ENCODE results near the gene DUSP23. TPM values are rescaled to one million over a fixed set of nuclear protein-coding genes. Genes with fewer than 3 reads are reported as not detected.

The DUSP23 gene
- total RNA-seq, 1 donor from 2014 or later, result 24.0 TPM

DNA sequence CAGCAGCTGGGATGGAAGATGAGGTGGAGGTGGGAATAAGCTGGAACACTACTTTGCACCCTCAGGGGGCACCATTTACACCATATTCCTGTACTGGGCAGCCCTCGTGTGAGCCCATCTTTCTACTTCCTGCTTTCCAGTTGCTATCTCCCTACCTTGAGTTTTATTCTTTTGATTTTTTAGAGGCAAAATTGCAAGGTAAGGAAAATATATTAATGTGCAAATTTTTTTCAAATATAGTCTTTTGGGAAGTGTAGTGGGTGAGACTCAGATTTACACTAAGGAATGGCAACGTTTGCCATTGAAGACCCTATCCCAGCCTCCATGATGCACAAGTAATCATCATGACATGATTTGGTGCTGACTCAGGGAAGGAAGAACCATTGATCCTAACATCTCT, 31.1 kb upstream of the DUSP23 start:
- Mint-ChIP-seq H3K27me3 (no peaks in the 10 kb centered on the region), H3K4me3 (no peak overlapping the region), H3K9me3 (no peaks in the 10 kb centered on the region), H3K36me3 (no peaks in the 10 kb centered on the region), H3K4me1 (ENCODE audit: unreplicated experiment) (no peaks in the 10 kb centered on the region), H3K27ac (no peak overlapping the region)
- no peak for DNase-seq (ENCODE audit: extremely low spot score, unreplicated experiment)
- TF ChIP-seq, protein P1, sequence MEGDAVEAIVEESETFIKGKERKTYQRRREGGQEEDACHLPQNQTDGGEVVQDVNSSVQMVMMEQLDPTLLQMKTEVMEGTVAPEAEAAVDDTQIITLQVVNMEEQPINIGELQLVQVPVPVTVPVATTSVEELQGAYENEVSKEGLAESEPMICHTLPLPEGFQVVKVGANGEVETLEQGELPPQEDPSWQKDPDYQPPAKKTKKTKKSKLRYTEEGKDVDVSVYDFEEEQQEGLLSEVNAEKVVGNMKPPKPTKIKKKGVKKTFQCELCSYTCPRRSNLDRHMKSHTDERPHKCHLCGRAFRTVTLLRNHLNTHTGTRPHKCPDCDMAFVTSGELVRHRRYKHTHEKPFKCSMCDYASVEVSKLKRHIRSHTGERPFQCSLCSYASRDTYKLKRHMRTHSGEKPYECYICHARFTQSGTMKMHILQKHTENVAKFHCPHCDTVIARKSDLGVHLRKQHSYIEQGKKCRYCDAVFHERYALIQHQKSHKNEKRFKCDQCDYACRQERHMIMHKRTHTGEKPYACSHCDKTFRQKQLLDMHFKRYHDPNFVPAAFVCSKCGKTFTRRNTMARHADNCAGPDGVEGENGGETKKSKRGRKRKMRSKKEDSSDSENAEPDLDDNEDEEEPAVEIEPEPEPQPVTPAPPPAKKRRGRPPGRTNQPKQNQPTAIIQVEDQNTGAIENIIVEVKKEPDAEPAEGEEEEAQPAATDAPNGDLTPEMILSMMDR (conservative IDR thresholded peaks at IDR 0.05), result no peak

DNA sequence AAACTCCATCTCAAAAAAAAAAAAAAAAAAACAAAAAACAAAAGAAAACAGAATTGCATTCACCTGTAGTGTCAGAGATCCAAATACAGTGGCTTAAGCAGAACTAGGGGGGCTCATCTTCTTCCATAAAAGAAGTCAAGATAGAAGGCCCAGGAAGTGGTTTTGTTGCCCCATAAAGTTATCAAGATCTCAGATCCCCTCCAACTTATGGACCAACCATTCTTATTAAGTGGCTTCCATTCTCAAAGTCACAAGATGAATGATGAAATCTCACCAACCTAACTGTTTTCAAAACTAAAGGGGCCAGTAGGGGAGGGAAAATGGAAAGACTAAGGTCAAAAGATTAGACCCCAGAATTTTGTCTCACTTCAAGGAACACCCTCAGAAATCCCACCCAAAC, 30.1 kb upstream of the DUSP23 start:
- no peaks in the 10 kb centered on the region for H3K36me3 Mint-ChIP-seq
- TF ChIP-seq, protein P1 (conservative IDR thresholded peaks at IDR 0.05), result no peak
- peaks cover under 1% of the 10 kb centered on the region for H3K27me3 Mint-ChIP-seq
- DNase-seq (ENCODE audit: extremely low spot score, unreplicated experiment), result no peak
- no peaks in the 10 kb centered on the region for H3K9me3 Mint-ChIP-seq
- no peaks in the 10 kb centered on the region for H3K4me1 Mint-ChIP-seq (ENCODE audit: unreplicated experiment)
- no peak overlapping the region for H3K27ac Mint-ChIP-seq
- H3K4me3 Mint-ChIP-seq, result no peak overlapping the region

DNA sequence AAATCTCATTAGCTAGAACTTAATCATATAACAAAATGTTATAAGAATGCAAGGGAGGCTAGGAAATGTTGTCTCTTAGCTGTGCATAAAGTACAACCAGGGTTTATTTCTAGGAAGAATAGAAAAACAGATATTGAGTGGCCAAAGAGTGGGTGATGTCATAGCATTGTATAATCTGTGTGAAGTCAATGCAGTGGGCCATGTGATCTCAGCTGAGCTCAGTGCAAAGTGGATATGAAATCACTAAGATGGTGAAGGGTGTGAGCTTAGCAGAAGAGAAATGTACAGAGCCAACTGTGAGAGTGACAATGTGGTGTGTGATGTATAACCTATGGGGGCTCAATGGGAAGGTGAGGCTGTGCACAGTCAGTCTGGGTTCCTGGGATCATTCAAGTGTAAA, 29.7 kb upstream of the DUSP23 start:
- H3K27me3 Mint-ChIP-seq, result peaks cover 3% of the 10 kb centered on the region
- H3K9me3 Mint-ChIP-seq, result no peaks in the 10 kb centered on the region
- H3K4me1 Mint-ChIP-seq (ENCODE audit: unreplicated experiment), result no peaks in the 10 kb centered on the region
- no peak overlapping the region for H3K27ac Mint-ChIP-seq
- no peak overlapping the region for H3K4me3 Mint-ChIP-seq
- DNase-seq (ENCODE audit: extremely low spot score, unreplicated experiment), result no peak
- TF ChIP-seq, protein P1 (conservative IDR thresholded peaks at IDR 0.05), result no peak
- H3K36me3 Mint-ChIP-seq, result no peaks in the 10 kb centered on the region

DNA sequence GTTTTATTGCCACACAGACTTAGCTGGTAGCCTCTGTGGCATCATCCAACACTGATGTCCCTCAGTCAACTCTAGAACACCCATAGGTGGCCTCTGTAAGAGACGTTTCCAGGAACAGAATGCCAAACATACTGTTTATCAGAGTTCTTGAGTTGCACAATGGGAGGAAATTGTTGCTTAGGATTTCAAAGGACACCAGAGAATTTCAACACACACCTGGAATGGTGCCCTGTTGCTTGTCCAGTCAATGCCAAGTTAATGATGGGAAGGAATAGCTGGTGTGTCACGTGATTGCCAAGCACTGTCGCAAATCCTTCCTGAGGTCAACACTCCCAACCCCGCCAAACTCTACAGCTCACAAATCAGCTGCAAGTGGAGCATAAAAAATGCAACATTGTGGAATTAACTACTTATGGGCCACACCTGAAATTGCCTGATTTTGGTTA, 28.6 kb upstream of the DUSP23 start:
- Mint-ChIP-seq H3K4me3 (no peak overlapping the region), H3K9me3 (no peaks in the 10 kb centered on the region), H3K36me3 (no peaks in the 10 kb centered on the region), H3K27me3 (peaks cover 3% of the 10 kb centered on the region), H3K27ac (no peak overlapping the region), H3K4me1 (ENCODE audit: unreplicated experiment) (no peaks in the 10 kb centered on the region)
- TF ChIP-seq, protein P1 (conservative IDR thresholded peaks at IDR 0.05), result no peak
- no peak for DNase-seq (ENCODE audit: extremely low spot score, unreplicated experiment)

DNA sequence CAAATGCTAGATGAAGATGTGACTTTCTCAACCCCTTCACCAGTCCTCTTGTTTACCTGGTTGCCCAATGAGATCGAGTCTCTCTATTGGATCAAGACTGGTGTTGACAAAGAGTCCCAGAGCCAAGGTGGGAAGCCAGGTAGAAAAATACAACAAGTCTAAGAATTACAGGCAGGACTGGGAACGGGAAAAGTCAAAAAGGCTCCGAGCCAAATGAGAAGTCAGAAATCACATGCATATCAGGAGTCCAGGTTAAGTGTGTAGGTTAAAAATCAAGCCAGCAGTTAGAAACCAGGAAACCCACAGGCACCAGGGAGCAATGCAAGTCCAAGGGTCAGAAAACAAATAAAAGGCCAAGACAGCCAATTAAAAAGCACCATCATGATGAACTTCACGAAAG, 27.4 kb upstream of the DUSP23 start:
- TF ChIP-seq, protein P1 (conservative IDR thresholded peaks at IDR 0.05), result no peak
- no peak overlapping the region for H3K4me3 Mint-ChIP-seq
- H3K27ac Mint-ChIP-seq, result no peak overlapping the region
- H3K27me3 Mint-ChIP-seq, result peaks cover 3% of the 10 kb centered on the region
- H3K9me3 Mint-ChIP-seq, result no peaks in the 10 kb centered on the region
- no peak for DNase-seq (ENCODE audit: extremely low spot score, unreplicated experiment)
- no peaks in the 10 kb centered on the region for H3K4me1 Mint-ChIP-seq (ENCODE audit: unreplicated experiment)
- H3K36me3 Mint-ChIP-seq, result no peaks in the 10 kb centered on the region

DNA sequence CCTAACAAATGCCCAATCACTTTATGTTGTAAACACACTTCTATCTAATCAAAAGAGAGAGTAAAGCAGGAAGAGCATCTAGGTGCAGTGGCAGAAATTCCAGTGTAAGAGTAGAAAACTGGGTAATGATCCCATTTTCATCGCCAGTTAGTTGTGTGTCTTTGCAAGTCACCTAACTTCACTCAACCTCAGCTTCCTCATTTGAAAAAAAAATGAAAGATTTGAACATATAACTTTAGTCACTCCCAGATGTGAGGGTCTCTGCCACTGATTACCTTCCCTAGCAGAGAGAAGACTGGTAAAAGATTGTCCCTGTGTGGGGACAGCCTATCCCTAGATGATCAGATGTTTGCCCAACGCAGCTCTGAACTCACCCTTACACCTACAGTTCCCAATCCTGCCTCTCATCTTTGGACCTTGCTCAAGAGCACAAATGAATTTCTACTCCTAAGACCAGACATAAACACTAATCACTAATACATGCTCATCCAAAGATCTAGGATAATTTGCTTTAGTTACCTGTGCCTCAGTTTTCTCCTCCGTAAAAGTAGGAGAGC, 25.2 kb upstream of the DUSP23 start:
- TF ChIP-seq, protein P1 (conservative IDR thresholded peaks at IDR 0.05), result no peak
- DNase-seq (ENCODE audit: extremely low spot score, unreplicated experiment), result no peak
- Mint-ChIP-seq H3K36me3 (no peaks in the 10 kb centered on the region), H3K9me3 (no peaks in the 10 kb centered on the region), H3K4me1 (ENCODE audit: unreplicated experiment) (no peaks in the 10 kb centered on the region), H3K27ac (no peak overlapping the region), H3K4me3 (no peak overlapping the region), H3K27me3 (peaks cover 3% of the 10 kb centered on the region)

All from type B pancreatic cell (in vitro differentiated cells).